T-helper 1 cell (primary cell): Measurements from ENCODE around the gene KCNJ9.
"Not testable (repeated sequence)": the region's sequence is repeated elsewhere in the genome, so short reads cannot be mapped to it uniquely, and the experiment has no call there.

Experiments used
- DNase-seq, 5 donors: peaks; one replicate each; pipeline ENCODE4 v3.0.0-alpha.2; 2012 to 2020

KCNJ9 gene

DNA sequence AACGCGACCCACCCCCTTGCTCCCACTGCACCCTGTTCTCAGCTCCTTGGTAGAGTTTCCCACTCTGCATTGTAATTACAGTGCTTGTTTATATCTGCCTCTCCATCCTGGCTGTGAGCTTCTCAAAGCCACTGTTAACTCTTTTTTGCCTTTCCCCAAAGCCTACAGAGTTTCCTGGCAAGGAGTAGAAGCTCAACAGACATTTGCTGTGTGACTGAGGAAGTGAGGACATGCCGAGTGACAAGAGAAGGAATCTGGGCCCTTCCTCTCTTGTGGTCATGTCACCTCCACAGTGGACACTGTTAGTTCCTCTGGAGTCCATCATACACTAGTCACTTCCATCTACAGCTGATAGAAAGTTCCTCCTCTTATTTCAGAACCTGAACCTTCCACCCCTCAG lies 23.1 kb downstream of the KCNJ9 start:
- DNase-seq: no peak

- no peak for DNase-seq
Observed at GRCh38 chr1:160105155-160105554, 23.8 kb downstream of the KCNJ9 start.

DNA sequence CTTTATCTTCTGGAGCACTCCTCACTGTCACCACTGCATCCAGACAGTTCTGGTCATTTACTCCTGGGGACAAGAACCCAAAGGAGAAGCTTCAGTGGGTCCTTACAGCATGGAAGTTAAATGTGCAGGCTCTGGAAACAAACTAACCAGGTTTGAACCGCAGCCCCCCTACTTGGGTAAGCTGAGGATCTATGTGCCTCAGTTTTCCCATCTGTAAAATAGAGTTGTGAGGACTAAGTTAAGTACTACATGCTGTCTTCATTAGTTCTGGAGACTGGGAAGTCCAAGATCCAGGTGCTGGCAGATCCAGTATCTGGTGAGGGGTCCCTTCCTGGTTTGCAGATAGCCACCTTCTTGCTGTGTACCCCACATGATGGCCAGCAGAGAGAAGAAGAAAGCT lies 26.2 kb downstream of the KCNJ9 start:
- no peak for DNase-seq

- DNase-seq: peak in 2 of 5 donors; percentile 24 to 61
Observed at GRCh38 chr1:160108888-160109662, 27.7 kb downstream of the KCNJ9 start.

DNA sequence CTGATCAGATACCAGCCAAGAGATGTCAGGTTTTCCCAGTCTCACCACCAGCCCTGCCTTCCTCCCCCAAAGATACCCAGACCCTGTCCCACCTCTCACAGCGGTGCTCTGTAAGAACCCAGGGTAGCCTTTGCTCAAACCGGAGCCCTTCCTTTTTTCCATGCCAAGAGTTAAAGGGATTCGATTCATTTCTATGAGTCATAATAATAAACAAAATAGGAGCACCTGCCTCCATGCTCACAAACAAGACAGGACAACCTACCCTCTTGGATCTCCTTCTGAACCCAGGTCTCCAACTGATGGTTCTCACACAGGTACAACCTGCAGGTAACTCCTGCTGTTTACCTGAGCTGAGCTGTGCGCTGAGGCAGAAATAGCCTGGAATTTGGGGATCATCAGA lies 28.3 kb downstream of the KCNJ9 start:
- DNase-seq: no peak

DNA sequence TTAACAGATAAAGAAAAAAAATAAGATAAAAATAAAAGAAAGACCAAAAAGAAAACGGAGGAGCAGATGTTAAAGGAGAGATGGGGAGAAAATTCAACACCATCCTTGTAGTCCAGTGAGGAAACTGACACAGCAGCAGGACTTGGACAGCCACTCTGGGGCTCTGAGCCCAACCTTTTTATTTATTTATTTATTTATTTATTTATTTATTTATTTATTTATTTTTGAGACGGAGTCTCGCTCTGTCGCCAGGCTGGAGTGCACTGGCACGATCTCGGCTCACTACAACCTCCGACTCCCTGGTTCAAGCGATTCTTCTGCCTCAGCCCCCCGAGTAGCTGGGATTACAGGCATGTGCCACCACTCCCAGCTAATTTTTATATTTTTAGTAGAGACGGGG lies 30.1 kb downstream of the KCNJ9 start:
- DNase-seq: not testable (repeated sequence)

DNA sequence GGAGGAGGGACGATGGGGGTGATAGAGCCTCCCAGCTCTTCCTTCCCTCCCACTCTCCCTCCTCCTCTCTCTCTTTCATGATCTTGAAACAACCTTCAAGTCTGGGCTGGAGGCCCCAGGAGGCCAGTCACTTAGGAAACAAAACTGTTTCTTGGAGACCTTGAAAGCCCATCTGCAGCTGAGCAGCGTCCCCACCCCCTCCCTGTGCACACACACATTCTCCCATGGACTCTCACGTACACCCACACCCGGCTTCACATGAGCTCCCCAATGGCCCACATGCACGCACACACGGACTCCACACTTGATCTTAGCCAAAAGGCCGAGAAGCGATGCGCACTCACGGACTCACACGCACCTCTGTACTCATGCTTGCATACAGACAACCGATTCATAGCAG lies 31.0 kb downstream of the KCNJ9 start:
- no peak for DNase-seq

- DNase-seq: no peak
Observed at GRCh38 chr1:160113407-160113806, 32.1 kb downstream of the KCNJ9 start.

GRCh38 chr1:160114085-160114484 lies 32.7 kb downstream of the KCNJ9 start:
- DNase-seq: no peak

GRCh38 chr1:160115545-160116282 lies 34.4 kb downstream of the KCNJ9 start, which contains the start of gene ATP1A2:
Gene ATP1A2 (plus strand): TSS chr1:160115759. CDS start chr1:160115862, 103 bp downstream.
- no peak for DNase-seq

DNA sequence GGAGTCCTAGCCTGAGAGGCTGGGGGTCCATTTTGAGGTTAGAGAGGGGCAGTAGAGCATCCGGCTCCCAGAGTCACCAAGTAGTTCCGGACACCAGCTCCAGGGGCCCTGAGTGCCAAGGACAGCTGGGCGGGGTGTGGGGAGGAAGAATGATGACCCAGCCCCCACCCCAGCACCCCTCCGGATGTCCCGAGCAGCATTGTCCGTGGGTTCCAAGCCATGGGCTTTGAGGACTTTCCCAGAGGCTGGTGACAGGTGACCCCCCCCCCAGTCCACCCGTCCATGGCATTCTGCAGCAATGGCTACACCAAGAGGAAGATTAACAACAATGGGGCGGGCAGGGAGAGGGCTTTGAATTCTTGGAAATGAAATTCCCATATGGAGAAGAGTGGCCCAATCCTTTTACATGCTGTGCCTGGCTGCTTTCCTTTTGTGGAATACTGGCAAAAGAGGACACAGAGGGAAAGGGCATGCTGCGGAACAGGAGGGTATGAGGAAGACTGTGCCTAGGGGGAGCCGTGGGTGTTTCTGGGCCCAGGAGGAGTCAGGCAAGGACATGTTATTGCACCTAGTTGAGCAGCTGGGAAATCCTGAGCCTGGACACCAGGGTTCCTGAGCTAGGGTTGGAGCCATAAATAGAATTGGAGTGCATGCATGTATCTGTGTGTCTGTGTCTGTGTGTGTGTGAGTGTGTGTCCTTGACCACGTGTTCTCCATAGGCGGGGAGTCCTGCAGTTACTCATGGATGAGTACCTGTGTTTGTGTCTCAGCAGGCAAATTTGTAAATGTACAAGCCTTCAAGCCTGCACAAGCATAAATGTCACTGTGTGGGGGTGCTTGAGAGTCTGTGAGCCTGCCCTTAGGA lies 35.2 kb downstream of the KCNJ9 start:
- DNase-seq: no peak

DNA sequence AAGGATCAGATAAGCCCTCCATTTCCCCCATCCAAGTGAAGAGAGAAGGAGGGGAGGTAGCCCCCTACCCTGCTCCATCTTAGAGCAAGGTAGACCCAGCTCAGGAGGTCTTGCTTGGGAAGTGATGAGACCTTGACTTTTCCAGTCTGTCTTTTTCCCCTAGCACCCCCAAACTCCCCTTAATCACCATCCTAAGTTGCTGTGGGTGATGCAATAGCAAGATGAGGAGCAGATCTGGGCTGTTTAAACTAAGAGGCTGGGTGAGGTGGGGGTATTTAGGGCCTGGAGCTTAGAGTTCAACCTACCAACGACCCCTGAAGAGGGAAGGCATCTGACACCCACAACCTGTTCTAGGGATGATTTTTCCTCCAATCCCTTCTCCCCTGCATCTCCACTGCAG lies 36.0 kb downstream of the KCNJ9 start:
- DNase-seq: no peak

DNA sequence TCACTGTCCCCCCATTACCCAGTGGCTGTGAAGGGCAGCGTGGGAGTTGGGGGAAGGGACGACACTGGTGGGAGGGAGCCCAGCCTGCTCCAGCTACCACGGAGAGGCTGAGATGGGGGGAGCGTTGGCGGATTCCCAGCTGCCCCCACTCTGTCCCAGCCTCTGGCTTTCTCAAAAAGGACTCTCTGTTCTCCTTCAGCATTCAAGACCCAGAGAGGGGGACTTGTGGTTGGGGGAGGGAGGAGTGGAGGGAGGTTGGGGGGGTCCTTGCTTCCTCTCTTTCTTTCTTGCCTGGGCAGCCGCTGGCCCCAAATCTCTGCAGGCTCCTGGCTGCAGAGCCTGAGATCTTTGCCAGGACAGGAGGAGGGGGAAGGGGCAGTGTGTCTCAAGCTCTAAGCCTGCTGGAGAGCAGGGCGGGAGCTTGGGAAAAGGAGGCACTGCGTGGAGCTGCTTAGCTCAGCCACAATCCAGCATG lies 36.4 kb downstream of the KCNJ9 start:
- DNase-seq: no peak

DNA sequence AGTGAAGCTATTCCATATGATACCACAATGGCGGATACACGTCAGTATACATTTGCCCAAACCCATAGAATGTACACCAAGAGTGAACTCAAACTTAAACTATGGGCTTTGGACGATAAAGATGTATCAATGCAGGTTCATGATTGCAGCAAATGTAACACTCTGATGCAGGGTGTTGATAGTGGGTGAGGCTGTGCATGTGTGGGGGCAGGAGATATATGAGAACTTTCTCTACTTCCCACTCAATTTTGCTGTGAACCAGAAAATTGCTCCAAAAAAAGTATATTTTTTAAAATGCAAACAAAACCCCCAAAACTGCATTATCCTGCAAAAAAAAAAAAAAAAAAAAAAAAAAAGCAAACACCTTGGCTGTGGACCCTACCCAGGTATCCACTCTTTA lies 37.6 kb downstream of the KCNJ9 start:
- no peak for DNase-seq

DNA sequence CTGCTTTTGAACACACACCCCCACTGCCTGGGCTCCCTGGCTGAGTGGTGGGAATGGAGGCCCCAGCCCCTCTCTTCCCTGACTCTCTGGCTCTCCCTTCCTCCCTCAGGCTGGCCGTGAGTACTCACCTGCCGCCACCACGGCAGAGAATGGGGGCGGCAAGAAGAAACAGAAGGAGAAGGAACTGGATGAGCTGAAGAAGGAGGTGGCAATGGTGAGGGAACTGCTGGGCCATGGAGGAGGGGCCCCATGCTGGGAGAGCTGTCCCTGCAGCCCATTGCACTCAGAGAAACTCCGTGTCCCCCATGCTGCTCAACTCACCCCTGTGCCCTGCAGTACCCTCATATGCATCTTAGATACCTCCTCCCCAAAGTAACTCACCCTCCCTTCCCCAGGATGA lies 39.5 kb downstream of the KCNJ9 start:
- DNase-seq: no peak

DNA sequence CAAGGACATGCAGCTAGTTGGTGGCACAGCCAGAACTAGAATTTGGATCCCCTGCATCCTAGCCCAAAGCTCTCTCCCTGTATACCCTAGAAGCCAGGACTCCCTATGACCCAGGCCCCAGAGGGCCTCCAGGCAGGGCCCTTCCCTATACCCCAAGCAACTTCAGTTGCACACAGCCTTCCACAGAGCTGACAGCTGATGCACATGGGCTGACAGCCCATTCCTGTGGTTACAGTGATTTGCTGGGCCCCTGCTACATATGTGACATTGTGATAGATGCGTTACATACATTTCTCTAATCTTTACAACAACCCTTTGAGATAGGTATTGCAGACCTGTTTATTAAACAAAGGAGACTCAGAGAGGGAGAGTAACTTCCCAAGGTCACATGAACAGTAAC lies 40.0 kb downstream of the KCNJ9 start:
- no peak for DNase-seq

DNA sequence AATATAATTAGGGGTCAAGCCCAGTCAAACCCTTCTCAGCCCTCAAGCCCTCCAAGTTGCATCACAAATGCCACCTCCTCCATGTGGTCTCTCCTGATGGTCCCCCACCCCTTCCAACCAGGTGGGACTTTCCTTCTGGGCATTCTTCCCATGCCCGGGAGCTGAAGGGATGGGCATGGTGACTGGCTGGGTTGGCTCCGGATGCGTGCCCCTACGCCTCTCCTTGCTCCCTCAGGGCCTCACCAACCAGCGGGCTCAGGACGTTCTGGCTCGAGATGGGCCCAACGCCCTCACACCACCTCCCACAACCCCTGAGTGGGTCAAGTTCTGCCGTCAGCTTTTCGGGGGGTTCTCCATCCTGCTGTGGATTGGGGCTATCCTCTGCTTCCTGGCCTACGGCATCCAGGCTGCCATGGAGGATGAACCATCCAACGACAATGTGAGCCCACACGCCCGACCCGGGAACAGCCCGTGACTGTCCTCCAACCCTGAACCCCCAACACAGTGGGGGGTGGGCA lies 41.7 kb downstream of the KCNJ9 start:
- DNase-seq: no peak

GRCh38 chr1:160123726-160124125 lies 42.4 kb downstream of the KCNJ9 start:
- no peak for DNase-seq

- no peak for DNase-seq
Observed at GRCh38 chr1:160124705-160125478, 43.6 kb downstream of the KCNJ9 start.

- no peak for DNase-seq
Observed at GRCh38 chr1:160125746-160126145, 44.4 kb downstream of the KCNJ9 start.

DNA sequence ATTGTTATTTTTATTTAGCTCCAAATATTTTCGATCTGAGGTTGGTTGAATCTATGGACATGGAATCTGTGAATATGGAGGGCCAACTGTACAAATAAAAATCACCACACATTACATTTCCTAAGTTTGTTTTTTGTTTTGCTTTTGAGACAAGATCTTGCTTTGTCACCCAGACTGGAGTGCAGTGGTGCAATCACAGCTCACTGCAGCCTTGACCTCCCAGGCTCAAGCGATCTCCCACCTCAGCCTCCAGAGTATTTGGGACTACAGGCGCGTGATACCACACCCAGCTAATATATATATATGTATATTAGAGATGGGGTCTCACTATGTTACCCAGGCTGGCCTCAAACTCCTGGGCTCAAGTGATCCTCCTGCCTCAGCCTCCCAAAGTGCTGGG lies 45.0 kb downstream of the KCNJ9 start:
- not testable (repeated sequence) for DNase-seq

- DNase-seq: no peak
Observed at GRCh38 chr1:160127381-160127780, 46.0 kb downstream of the KCNJ9 start.
